ENCODE results near the gene CFAP70. TPM values are rescaled to one million over a fixed set of nuclear protein-coding genes. Genes with fewer than 3 reads are reported as not detected.

Gene CFAP70
- total and polyA plus RNA-seq, 2 of the 8 experiments (the other 6 are each of a cell fraction or from before 2014, with no cell fraction given), result 0.21 to 0.30 TPM

DNA sequence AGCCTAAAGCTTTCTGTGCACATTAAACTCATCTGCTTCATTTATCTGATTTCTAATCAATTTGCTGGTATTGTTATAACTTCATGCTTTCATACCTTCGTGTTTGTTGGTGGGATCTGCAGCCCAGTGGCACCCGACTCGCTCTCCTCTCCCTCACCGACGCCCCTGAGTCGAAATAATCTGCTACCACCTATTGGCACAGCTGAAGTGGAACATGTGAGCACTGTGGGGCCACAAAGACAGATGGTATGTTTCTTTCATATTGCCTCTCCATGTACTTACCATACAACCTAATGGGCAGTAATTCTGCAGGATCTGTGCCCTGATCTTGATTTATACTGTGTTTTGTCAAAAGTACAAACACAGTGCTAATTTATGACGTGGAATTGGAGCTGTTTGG is 124.0 kb downstream of the CFAP70 start:
- no peak overlapping the region for H2BK5ac ChIP-seq (ENCODE audit: low read depth, low read length)
- H3K18ac ChIP-seq (ENCODE audit: extremely low read depth, low read length), result no peak overlapping the region
- H3K36me3 ChIP-seq (ENCODE audit: control insufficient read depth in 2 of 4, insufficient read depth in 4 of 4, low read length in 3 of 4), result peaks cover 2 to 45% (median 16%) of the 10 kb centered on the region in 4 experiments; a peak in 7 of 8 replicates
- no peak overlapping the region for H3K27ac ChIP-seq (ENCODE audit: low read depth, low read length)
- ChIA-PET POLR2A (ENCODE audit: partially characterized antibody) (interaction anchor here (1.0 to 5.9 kb wide), 5 partner anchors 11 to 178 kb away, joined by 3 to 62 read pairs (median 3); partner anchors contain the start of gene DNAJC9), CTCF (ENCODE audit: partially characterized antibody) (interaction anchor here (0.9 to 1.5 kb wide), 5 partner anchors 17 to 124 kb away, joined by 3 to 4 read pairs (median 3); partner anchors contain the start of gene NUDT13)
- H4K91ac ChIP-seq (replicated peaks; ENCODE audit: insufficient read length, low read length), result no peak overlapping the region
- no peak overlapping the region for H3K56ac ChIP-seq (replicated peaks; ENCODE audit: insufficient read length, low read depth, low read length)
- no peak overlapping the region for H2AFZ ChIP-seq (ENCODE audit: low read length)
- H3K4ac ChIP-seq (replicated peaks; ENCODE audit: insufficient read length, low read depth, low read length), result no peak overlapping the region
- no peak overlapping the region for H2AK5ac ChIP-seq (ENCODE audit: low read depth, low read length)
- no peak for FAIRE-seq
- no peaks in the 10 kb centered on the region for H3K27me3 ChIP-seq (replicated peaks in 1 of 4; ENCODE audit: control insufficient read depth in 3 of 4, extremely low read depth in 1 of 4, insufficient read depth in 3 of 4, low read length in 3 of 4)
- no peaks in the 10 kb centered on the region for H3K9me3 ChIP-seq (ENCODE audit: insufficient read depth in 2 of 2, low read depth in 1 of 2, low read length in 1 of 2)
- no peak overlapping the region for H2BK20ac ChIP-seq (ENCODE audit: low read length)
- no peak for DNase-seq (ENCODE audit: low read depth in 1 of 2, low spot score in 2 of 2)
- no peak overlapping the region for H3K9ac ChIP-seq (replicated peaks in 1 of 4; ENCODE audit: extremely low read depth in 1 of 4, low read depth in 3 of 4, low read length in 3 of 4)
- no peaks in the 10 kb centered on the region for H3K23me2 ChIP-seq (ENCODE audit: low read depth, low read length)
- H3K4me2 ChIP-seq (ENCODE audit: insufficient read depth in 1 of 2, low read depth in 2 of 2, low read length in 2 of 2), result no peak overlapping the region
- no peak overlapping the region for H2BK120ac ChIP-seq (replicated peaks; ENCODE audit: low read depth, low read length)
- H3K79me1 ChIP-seq (ENCODE audit: low read depth, low read length), result no peaks in the 10 kb centered on the region
- H3K4me3 ChIP-seq (ENCODE audit: extremely low read depth in 1 of 4, insufficient read depth in 2 of 4, low read depth in 3 of 4, low read length in 4 of 4), result no peak overlapping the region
- no peaks in the 10 kb centered on the region for H3K79me2 ChIP-seq (ENCODE audit: control insufficient read depth in 1 of 2, insufficient read depth in 2 of 2, low read length in 2 of 2)
- no peak overlapping the region for H4K8ac ChIP-seq (ENCODE audit: extremely low read depth, insufficient read depth, low read length)
- H2BK12ac ChIP-seq (ENCODE audit: low read depth, low read length), result no peak overlapping the region
- H2BK15ac ChIP-seq (ENCODE audit: low read length), result no peak overlapping the region
- H3K14ac ChIP-seq (ENCODE audit: insufficient read length), result no peak overlapping the region
- no peak overlapping the region for H4K5ac ChIP-seq (ENCODE audit: insufficient read length, low read depth, low read length)
- no peaks in the 10 kb centered on the region for H3K4me1 ChIP-seq (replicated peaks in 1 of 4; ENCODE audit: control insufficient read depth in 3 of 4, insufficient read depth in 4 of 4, low read length in 3 of 4)
- H4K20me1 ChIP-seq (replicated peaks in 1 of 2; ENCODE audit: control insufficient read depth in 1 of 2, insufficient read depth in 2 of 2, low read length in 2 of 2), result peaks cover 0 to 6% of the 10 kb centered on the region in 2 experiments
- 93% methylated on average over 7 of the region's 7 CpGs; no CpG with 5 or more reads in 1 of the 2 experiments for WGBS, 2 experiments (ENCODE audit: extremely low coverage in 1 of 2, insufficient coverage in 1 of 2, insufficient read length in 1 of 2, insufficient replicate concordance in 2 of 2, low coverage in 1 of 2, low lambda C conversion rate in 2 of 2, missing lambda C conversion rate in 1 of 2)
- H3K23ac ChIP-seq (ENCODE audit: insufficient read length), result no peak overlapping the region
- TF ChIP-seq TEAD4 (IDR thresholded peaks at IDR 0.05; ENCODE audit: low read depth, low read length), result no peak
- no peak for TF ChIP-seq POU5F1 (IDR thresholded peaks at IDR 0.05; ENCODE audit: low read depth, low read length)
- no peak for TF ChIP-seq E2F6 (IDR thresholded peaks at IDR 0.05)
- TF ChIP-seq NRF1 (IDR thresholded peaks at IDR 0.05; ENCODE audit: low read depth, low read length), result no peak
- no peak for TF ChIP-seq EP300 (IDR thresholded peaks at IDR 0.05; ENCODE audit: borderline replicate concordance in 1 of 2, low read depth in 2 of 2, low read length in 2 of 2)
- no peak for TF ChIP-seq POLR2A (IDR thresholded peaks at IDR 0.05; ENCODE audit: control extremely low read depth in 1 of 2, low read depth in 2 of 2, low read length in 2 of 2)
- TF ChIP-seq PHF8 (conservative IDR thresholded peaks at IDR 0.05; ENCODE audit: low read depth, low read length), result no peak
- TF ChIP-seq CHD2 (IDR thresholded peaks at IDR 0.05; ENCODE audit: low read length), result no peak
- TF ChIP-seq CHD1 (IDR thresholded peaks at IDR 0.05; ENCODE audit: low read depth, low read length), result no peak
- TF ChIP-seq SP1 (IDR thresholded peaks at IDR 0.05; ENCODE audit: low read depth, low read length), result no peak
- TF ChIP-seq ZNF274 (IDR thresholded peaks at IDR 0.05; ENCODE audit: borderline replicate concordance, extremely low read depth, low read length), result no peak
- no peak for TF ChIP-seq TCF12 (IDR thresholded peaks at IDR 0.05; ENCODE audit: low read depth, low read length)
- no peak for TF ChIP-seq JUND (IDR thresholded peaks at IDR 0.05; ENCODE audit: low read length)
- no peak for TF ChIP-seq CEBPB (IDR thresholded peaks at IDR 0.05; ENCODE audit: low read depth, low read length)
- no peak for TF ChIP-seq EGR1 (IDR thresholded peaks at IDR 0.05; ENCODE audit: borderline replicate concordance, low read depth, low read length)
